Prostate gland (tissue), 2 donors: ENCODE measurements around the gene GRIK5. TPM values are rescaled to one million over a fixed set of nuclear protein-coding genes. Genes with fewer than 3 reads are reported as not detected.
A peak's percentile ranks its signal among the peaks of the same experiment; 100 is the strongest.

Experiments
- DNase-seq: peaks from one replicate; pipeline ENCODE4 v3.0.0-alpha.2; 2019; ENCODE audit warnings: low spot score
- H3K27ac ChIP-seq, 2 donors: fragments of 200-600 bp; sonication (generic); 2 replicates each; pipeline ENCODE4 v1.5.1; 2017 to 2019
- H3K27me3 ChIP-seq: fragments of 200-600 bp; sonication (generic); replicated peaks from 2 replicates; pipeline ENCODE4 v1.5.1; 2019; ENCODE audit not compliant: insufficient read depth
- H3K36me3 ChIP-seq, 2 donors: fragments of 200-600 bp; sonication (generic); 1 replicate in 1 of 2; 2 replicates in 1 of 2; pipeline versions ENCODE4 v1.5.1 to v1.8.1; 2017 to 2019
- H3K4me1 ChIP-seq: fragments of 200-600 bp; sonication (generic); replicated peaks from 2 replicates; pipeline ENCODE4 v1.5.1; 2019
- H3K4me3 ChIP-seq, 2 donors: fragments of 200-600 bp; sonication (generic); 2 replicates each; pipeline ENCODE4 v1.5.1; 2017 to 2019
- H3K9me3 ChIP-seq: fragments of 200-600 bp; sonication (generic); 2 replicates; pipeline ENCODE4 v1.5.1; 2017
- POLR2A ChIP-seq: fragments of 450-650 bp; IDR thresholded peaks from one replicate; pipeline ENCODE4 v1.6.1; 2016; ENCODE audit warnings: antibody characterized with exemption, mild to moderate bottlenecking
- POLR2AphosphoS5 ChIP-seq: sonication (generic); formaldehyde crosslinking; IDR thresholded peaks from one replicate; pipeline ENCODE4 v1.6.1; 2017; ENCODE audit warnings: antibody characterized with exemption
- WGBS: methylation state at CpG from one replicate; pipeline ENCODE4 v1.1.5; 2018; 5-methylcytosine and 5-hydroxymethylcytosine counted together
- intact Hi-C: fragments of 100-400 bp; cut with DNase I; formaldehyde crosslinking; loops from one replicate; pipeline ENCODE4 v1.14.2; 2022
- total RNA-seq, 2 donors: library from RNA; depleted of rRNA; stranded (reverse); fragments of >200 nt; gene quantifications; one replicate each; pipeline ENCODE4 v1.1.0, GENCODE V29; 2016
- TF ChIP-seq, protein P1 (sequence below), 4 experiments: fragments of 200-600 bp in 2 of 4; fragments of 450-650 bp in 2 of 4; sonication (generic) in 2 of 4; IDR thresholded peaks; 1 replicate in 3 of 4; 2 replicates in 1 of 4; pipeline ENCODE4 v1.5.1; 2016 to 2019; ENCODE audit warnings: antibody characterized with exemption in 4 of 4, mild to moderate bottlenecking in 2 of 4, moderate library complexity in 2 of 4

Gene GRIK5
- 10 to 100 TPM in 1 of 2 donors, 1 to 10 TPM in 1; 1.3 to 25.2 TPM for total RNA-seq

DNA sequence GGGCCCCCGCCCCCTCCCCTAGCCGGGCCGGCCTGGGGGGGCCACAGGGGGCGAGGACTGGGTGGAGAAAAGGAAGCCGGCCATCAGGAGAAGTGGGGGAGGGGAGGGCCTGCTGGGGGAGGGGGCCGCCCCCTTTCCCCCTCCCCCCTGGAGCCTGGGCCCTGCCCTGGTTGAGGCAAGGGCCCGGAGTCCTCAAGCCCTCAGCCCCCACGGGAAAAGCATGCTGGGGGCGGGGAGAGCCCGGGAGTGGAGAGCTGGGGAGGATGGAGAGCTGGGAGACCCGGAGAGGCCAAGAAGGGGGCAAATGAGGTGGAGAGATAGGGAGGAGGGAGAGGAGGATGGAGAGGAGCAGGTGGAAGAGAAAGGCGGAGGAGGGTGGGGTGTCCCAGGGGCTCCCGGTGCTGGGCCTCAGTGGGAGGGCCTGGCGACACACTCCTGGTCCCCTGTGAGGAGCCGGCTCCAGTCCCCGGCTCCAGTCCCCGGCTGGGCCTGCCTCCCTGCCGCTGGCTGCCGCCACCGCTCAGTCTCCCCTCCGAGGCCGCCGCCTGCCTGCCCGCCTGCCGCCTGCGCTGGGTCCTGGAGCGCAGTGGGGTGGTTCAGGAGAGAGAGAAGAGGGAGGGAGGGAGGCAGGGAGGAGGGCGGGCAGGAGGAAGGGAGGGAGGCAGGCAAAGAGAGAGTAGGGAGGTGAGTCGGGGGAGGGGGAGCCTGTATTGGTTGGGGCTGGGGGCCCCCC, at the start of gene GRIK5:
TSS of gene GRIK5 (minus strand) at position 588 of the 733 bp plus-strand sequence. CDS start 4,436 bp downstream, outside the sequence.
- peak within 1 kb of the TSS in 1 of 2 donors; percentile 26 for H3K27ac ChIP-seq
- no peaks in the 10 kb centered on the region for H3K4me1 ChIP-seq
- no peaks in the 10 kb centered on the region for H3K36me3 ChIP-seq
- no peaks in the 10 kb centered on the region for H3K27me3 ChIP-seq
- DNase-seq, result no peak
- intact Hi-C loops, result no loop called here
- peak within 1 kb of the TSS; percentile 24 to 32 for H3K4me3 ChIP-seq
- TF ChIP-seq POLR2AphosphoS5, result no peak
- no peak for TF ChIP-seq POLR2A
- TF ChIP-seq, protein P1, sequence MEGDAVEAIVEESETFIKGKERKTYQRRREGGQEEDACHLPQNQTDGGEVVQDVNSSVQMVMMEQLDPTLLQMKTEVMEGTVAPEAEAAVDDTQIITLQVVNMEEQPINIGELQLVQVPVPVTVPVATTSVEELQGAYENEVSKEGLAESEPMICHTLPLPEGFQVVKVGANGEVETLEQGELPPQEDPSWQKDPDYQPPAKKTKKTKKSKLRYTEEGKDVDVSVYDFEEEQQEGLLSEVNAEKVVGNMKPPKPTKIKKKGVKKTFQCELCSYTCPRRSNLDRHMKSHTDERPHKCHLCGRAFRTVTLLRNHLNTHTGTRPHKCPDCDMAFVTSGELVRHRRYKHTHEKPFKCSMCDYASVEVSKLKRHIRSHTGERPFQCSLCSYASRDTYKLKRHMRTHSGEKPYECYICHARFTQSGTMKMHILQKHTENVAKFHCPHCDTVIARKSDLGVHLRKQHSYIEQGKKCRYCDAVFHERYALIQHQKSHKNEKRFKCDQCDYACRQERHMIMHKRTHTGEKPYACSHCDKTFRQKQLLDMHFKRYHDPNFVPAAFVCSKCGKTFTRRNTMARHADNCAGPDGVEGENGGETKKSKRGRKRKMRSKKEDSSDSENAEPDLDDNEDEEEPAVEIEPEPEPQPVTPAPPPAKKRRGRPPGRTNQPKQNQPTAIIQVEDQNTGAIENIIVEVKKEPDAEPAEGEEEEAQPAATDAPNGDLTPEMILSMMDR (IDR thresholded peaks at IDR 0.05), result no peak
- no peaks in the 10 kb centered on the region for H3K9me3 ChIP-seq
- WGBS, result 4% methylated on average over 29 of the region's 29 CpGs

DNA sequence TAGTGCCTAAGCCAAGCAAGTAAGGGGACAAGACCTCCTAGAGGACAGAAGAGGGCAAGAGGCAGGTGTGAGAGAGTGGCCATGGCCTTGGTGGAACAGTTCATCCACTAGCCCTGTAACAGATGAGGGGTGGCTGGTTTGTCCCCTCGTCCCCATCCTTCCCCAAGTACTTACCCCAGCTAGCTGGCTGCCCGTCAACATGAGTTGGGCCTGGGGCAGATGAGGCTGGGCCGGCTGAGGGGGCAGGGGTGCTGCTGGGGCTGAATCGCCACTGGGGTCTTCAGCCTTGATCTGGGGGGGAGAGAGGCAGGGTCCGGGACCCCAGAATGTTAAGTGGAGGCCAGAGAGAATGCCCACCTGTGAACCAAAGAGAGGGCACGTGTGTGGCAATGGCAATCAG, 47.1 kb upstream of the GRIK5 start:
- intact Hi-C loops, result no loop called here
- Histone ChIP-seq H3K4me3 (no peak overlapping the region), H3K27ac (no peak overlapping the region), H3K4me1 (no peaks in the 10 kb centered on the region), H3K36me3 (no peaks in the 10 kb centered on the region), H3K9me3 (no peaks in the 10 kb centered on the region), H3K27me3 (no peaks in the 10 kb centered on the region)
- TF ChIP-seq POLR2AphosphoS5 (no peak), POLR2A (no peak)
- TF ChIP-seq, protein P1 (IDR thresholded peaks at IDR 0.05), result no peak
- WGBS, result 89% methylated on average over 6 of the region's 6 CpGs
- no peak for DNase-seq

- H3K27me3 ChIP-seq, result no peaks in the 10 kb centered on the region
- no peak overlapping the region for H3K27ac ChIP-seq
- no peak for DNase-seq
- no peaks in the 10 kb centered on the region for H3K4me1 ChIP-seq
- intact Hi-C loops, result no loop called here
- no peaks in the 10 kb centered on the region for H3K9me3 ChIP-seq
- TF ChIP-seq, protein P1 (IDR thresholded peaks at IDR 0.05), result no peak
- TF ChIP-seq POLR2AphosphoS5 (no peak), POLR2A (no peak)
- H3K36me3 ChIP-seq, result no peaks in the 10 kb centered on the region
- 90% methylated on average over 20 of the region's 20 CpGs for WGBS
- H3K4me3 ChIP-seq, result no peak overlapping the region
Measured at GRCh38 chr19:42116308-42117075, 46.5 kb upstream of the GRIK5 start.

DNA sequence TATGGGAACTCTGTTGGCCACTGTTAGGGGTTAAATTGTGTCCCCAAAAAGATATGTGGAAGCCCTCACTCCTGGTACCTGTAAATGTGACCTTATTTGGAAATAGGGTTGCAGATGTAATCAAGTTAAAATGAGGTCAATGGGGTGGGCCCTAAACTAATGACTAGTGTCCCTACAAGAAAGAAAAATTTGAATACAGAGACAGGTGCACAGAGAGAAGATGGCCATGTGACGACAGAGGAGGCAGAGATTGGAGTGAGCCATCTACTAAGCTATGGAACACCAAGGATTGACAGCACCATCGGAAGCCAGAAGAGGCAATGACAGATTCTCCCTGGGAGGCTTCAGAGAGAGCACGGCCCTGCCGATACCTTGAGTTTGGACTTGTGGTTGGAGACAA, 45.7 kb upstream of the GRIK5 start:
- Histone ChIP-seq H3K4me1 (no peaks in the 10 kb centered on the region), H3K9me3 (no peaks in the 10 kb centered on the region), H3K27ac (no peak overlapping the region), H3K27me3 (no peaks in the 10 kb centered on the region), H3K4me3 (no peak overlapping the region), H3K36me3 (no peaks in the 10 kb centered on the region)
- 90% methylated on average over 4 of the region's 4 CpGs for WGBS
- no peak for DNase-seq
- no peak for TF ChIP-seq POLR2A
- no peak for TF ChIP-seq POLR2AphosphoS5
- TF ChIP-seq, protein P1 (IDR thresholded peaks at IDR 0.05), result no peak
- intact Hi-C loops, result no loop called here
